GM06990 (cell line): Measurements from ENCODE around the gene MXI1.

Experiments used
- DNase-seq: peaks from one replicate; pipeline ENCODE4 v3.0.0-alpha.2; 2011; ENCODE audit not compliant: insufficient read length; ENCODE audit errors: extremely low read depth
- H3K27me3 ChIP-seq: replicated peaks from 2 replicates; pipeline ENCODE4 v1.6.0; 2011; ENCODE audit warnings: low read length; ENCODE audit not compliant: control insufficient read depth, insufficient read depth
- H3K36me3 ChIP-seq: 2 replicates; pipeline ENCODE4 v1.5.1; 2011; ENCODE audit warnings: low read length; ENCODE audit not compliant: control insufficient read depth, insufficient read depth
- H3K4me3 ChIP-seq: replicated peaks from 2 replicates; pipeline ENCODE4 v1.5.1; 2011; ENCODE audit warnings: low read depth, mild to moderate bottlenecking, control low read depth, low read length
- TF ChIP-seq, protein P1 (sequence below): IDR thresholded peaks from 2 replicates; pipeline ENCODE4 v1.5.1; 2011; ENCODE audit warnings: low read length, control low read depth, mild to moderate bottlenecking, inconsistent platforms; ENCODE audit not compliant: insufficient read depth, poor library complexity, severe bottlenecking

The MXI1 gene

DNA sequence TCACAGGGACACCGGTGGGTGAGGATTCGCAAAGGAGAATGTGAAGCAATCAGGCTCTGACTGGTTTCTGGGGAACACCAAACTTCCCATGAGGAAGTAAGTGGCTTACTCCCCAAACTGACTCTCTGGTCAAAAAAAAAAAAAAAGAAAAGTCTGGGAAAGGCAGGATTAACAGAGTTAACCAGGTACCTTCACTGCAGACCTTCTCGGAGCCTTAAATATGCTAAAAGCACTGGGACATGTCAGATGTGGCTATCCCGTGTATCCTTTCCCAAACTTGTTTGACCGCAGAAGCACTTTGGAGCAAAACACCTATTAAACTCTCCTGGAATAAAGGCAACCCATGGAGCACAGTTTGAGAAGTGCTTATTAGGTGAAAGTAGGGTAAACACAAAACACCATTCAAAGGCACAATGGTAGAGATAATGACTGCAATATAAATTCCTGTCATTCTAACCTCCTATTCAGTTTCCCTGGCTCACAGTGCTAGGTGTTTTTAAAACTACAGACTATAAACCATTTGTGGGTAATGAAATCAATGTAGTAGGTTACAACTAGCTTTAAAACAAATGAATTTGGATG lies 44.1 kb upstream of the MXI1 start:
- DNase-seq = no peak
- no peak overlapping the region for H3K4me3 ChIP-seq
- H3K27me3 ChIP-seq = no peaks in the 10 kb centered on the region; the same call in 1 of the 2 replicates
- no peaks in the 10 kb centered on the region for H3K36me3 ChIP-seq
- TF ChIP-seq, protein P1, sequence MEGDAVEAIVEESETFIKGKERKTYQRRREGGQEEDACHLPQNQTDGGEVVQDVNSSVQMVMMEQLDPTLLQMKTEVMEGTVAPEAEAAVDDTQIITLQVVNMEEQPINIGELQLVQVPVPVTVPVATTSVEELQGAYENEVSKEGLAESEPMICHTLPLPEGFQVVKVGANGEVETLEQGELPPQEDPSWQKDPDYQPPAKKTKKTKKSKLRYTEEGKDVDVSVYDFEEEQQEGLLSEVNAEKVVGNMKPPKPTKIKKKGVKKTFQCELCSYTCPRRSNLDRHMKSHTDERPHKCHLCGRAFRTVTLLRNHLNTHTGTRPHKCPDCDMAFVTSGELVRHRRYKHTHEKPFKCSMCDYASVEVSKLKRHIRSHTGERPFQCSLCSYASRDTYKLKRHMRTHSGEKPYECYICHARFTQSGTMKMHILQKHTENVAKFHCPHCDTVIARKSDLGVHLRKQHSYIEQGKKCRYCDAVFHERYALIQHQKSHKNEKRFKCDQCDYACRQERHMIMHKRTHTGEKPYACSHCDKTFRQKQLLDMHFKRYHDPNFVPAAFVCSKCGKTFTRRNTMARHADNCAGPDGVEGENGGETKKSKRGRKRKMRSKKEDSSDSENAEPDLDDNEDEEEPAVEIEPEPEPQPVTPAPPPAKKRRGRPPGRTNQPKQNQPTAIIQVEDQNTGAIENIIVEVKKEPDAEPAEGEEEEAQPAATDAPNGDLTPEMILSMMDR = no peak

DNA sequence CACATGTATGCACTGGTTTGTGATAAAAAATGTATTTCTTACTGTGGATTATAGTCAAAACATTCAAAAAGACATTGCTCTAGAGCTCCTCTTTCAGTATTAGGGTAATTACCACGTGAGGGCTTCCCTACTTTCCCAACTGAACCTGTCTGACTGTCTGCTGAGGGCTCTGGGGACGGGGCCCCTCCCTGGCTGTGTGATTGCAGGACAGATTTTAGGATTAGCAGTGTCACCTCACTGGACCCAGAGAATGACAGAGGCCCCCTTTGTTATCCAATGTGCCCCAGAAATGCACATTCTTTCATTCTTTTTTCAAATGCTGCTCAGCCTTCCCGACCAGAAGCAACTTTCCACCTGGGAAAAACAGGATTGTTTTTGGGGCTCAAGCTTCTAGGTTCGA lies 43.6 kb upstream of the MXI1 start:
- Histone ChIP-seq H3K4me3 (no peak overlapping the region), H3K27me3 (no peaks in the 10 kb centered on the region; the same call in 1 of the 2 replicates), H3K36me3 (no peaks in the 10 kb centered on the region)
- TF ChIP-seq, protein P1 = no peak
- DNase-seq = no peak

DNA sequence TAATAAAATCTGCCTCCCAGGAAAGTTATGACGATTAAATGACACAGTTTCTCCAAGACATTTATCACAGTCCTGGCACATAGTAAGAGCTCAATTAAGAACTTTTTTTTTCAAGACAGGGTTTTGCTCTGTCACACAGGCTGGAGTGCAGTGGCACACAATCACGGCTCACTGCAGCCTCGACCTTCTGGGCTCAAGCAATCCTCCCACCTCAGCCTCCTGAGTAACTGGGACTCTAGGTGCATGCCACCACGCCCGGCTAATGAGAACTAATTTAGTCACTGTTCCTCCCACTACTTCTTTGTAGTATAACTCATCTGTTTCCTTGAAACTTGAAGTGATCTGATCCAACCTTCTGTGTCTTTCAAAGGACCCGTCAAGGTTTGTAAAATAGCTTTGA lies 42.2 kb upstream of the MXI1 start:
- peaks cover 1% of the 10 kb centered on the region; the same call in 1 of the 2 replicates for H3K27me3 ChIP-seq
- H3K36me3 ChIP-seq = no peaks in the 10 kb centered on the region
- H3K4me3 ChIP-seq = no peak overlapping the region
- DNase-seq = no peak
- TF ChIP-seq, protein P1 = no peak

DNA sequence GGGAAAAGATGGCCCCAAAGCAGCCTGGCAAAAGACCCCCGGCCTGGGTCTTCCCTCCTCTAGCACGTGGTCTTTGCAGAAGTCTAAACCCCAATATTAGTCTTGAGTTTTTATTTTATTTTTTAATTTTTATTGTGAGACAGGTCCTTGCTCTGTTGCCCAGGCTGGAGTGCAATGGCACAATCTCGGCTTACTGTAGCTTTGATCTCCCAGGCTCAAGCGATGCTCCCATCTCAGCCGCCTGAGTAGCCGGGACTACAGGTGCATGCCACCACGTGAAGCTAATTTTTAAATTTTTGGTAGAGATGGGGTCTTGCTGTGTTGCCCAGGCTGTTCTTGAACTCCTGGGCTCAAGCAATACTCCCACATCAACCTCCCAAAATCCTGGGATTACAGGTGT lies 40.3 kb upstream of the MXI1 start:
- no peak for DNase-seq
- Histone ChIP-seq H3K27me3 (peaks cover 1% of the 10 kb centered on the region; the same call in 1 of the 2 replicates), H3K36me3 (no peaks in the 10 kb centered on the region), H3K4me3 (no peak overlapping the region)
- TF ChIP-seq, protein P1 = no peak

DNA sequence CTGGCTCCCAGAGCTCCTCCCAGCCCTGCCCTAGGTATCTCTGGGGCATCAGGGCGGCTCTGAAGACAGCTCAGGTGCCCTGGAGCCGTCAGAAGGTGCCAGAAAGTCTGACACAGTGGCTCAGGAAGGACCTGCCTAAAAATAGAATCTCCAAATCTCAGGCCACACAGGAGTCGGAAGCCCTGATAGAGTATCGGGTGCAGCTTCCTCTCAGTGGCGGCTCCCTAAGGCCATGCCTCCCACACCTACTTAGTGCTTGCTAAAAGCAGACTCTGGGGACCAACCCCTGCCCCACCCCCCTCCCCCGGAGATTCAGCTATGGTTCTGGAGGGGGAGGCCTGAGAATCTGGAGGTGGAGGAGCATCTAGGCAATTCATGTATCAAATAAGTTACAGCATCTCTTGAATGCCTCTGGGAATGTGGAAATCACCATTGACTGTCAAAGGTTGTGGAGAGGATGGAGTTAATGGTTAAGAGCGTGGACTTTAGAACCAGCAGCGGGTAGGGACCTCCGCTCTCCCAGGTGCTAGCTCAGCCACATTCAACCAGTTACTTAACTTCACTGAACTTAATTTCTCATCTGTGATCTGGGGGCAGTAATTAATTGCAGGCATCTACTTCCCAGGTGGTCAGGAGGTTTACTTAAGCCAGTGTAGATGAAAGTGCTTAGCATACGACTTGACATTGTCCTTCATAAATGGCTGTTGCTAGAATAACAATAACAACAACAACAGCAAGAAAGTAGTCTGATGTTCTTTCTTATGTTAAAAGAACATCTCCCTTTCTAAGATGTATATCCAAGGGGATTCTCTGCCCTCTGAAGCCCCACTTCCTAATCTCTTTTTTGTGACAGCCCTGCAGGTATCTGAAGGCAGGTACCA lies 38.6 kb upstream of the MXI1 start:
- Histone ChIP-seq H3K4me3 (no peak overlapping the region), H3K27me3 (peaks cover 1% of the 10 kb centered on the region; the same call in 1 of the 2 replicates), H3K36me3 (no peaks in the 10 kb centered on the region)
- TF ChIP-seq, protein P1 = no peak
- DNase-seq = no peak
